H9 (cell line): ENCODE data around the gene CA11. TPM values are rescaled to one million over a fixed set of nuclear protein-coding genes. Genes with fewer than 3 reads are reported as not detected.

Source experiments
- DNase-seq: peaks from one replicate; pipeline ENCODE4 v3.0.0-alpha.2; 2017
- H2AFZ ChIP-seq: one replicate; pipeline ENCODE4 v1.6.1; 2013; ENCODE audit warnings: mild to moderate bottlenecking, low read length, control low read depth, moderate library complexity
- H2AK5ac ChIP-seq: 2 replicates; pipeline ENCODE4 v1.6.1; 2013; ENCODE audit warnings: low read length, control low read depth, mixed read lengths; ENCODE audit not compliant: insufficient read length
- H2BK120ac ChIP-seq: one replicate; pipeline ENCODE4 v1.6.1; 2013; ENCODE audit warnings: low read depth, mild to moderate bottlenecking, low read length, control low read depth, inconsistent platforms; ENCODE audit not compliant: poor library complexity, severe bottlenecking
- H2BK12ac ChIP-seq: 2 replicates; pipeline ENCODE4 v1.6.1; 2013; ENCODE audit warnings: low read length, control low read depth, mixed read lengths, low read depth; ENCODE audit not compliant: insufficient read length
- H2BK15ac ChIP-seq: 2 replicates; pipeline ENCODE4 v1.6.1; 2013; ENCODE audit warnings: low read depth, low read length, control low read depth
- H2BK20ac ChIP-seq: one replicate; pipeline ENCODE4 v1.6.1; 2013; ENCODE audit warnings: low read depth, mild to moderate bottlenecking, low read length, control low read depth, inconsistent platforms; ENCODE audit not compliant: poor library complexity, severe bottlenecking
- H2BK5ac ChIP-seq: 2 replicates; pipeline ENCODE4 v1.6.1; 2013; ENCODE audit warnings: low read length, control low read depth, mixed read lengths; ENCODE audit not compliant: insufficient read length
- H3K14ac ChIP-seq: 2 replicates; pipeline ENCODE4 v1.6.1; 2013; ENCODE audit warnings: low read length, control low read depth; ENCODE audit not compliant: insufficient read depth
- H3K18ac ChIP-seq: 2 replicates; pipeline ENCODE4 v1.6.1; 2013; ENCODE audit warnings: low read depth, mild to moderate bottlenecking, mixed read lengths, low read length, control low read depth; ENCODE audit not compliant: insufficient read length
- H3K23ac ChIP-seq: 2 replicates; pipeline ENCODE4 v1.6.1; 2013; ENCODE audit warnings: low read length, control low read depth, mixed read lengths, low read depth; ENCODE audit not compliant: insufficient read length
- H3K23me2 ChIP-seq: 2 replicates; pipeline ENCODE4 v1.6.1; 2013; ENCODE audit warnings: low read depth, mild to moderate bottlenecking, mixed read lengths, low read length, control low read depth; ENCODE audit not compliant: insufficient read length, poor library complexity, severe bottlenecking
- H3K27ac ChIP-seq: 2 replicates; pipeline ENCODE4 v1.5.1; 2013; ENCODE audit warnings: low read length, control low read depth, mixed read lengths, low read depth; ENCODE audit not compliant: insufficient read length
- H3K27me3 ChIP-seq: 2 replicates; pipeline ENCODE4 v1.6.1; 2013; ENCODE audit warnings: low read length, control low read depth, inconsistent platforms; ENCODE audit not compliant: insufficient read depth
- H3K4ac ChIP-seq: 2 replicates; pipeline ENCODE4 v1.6.1; 2013; ENCODE audit warnings: low read depth, mild to moderate bottlenecking, control low read depth, inconsistent platforms, low read length, moderate library complexity
- H3K4me1 ChIP-seq: 2 replicates; pipeline ENCODE4 v1.6.1; 2013; ENCODE audit warnings: low read length, control low read depth, inconsistent platforms; ENCODE audit not compliant: insufficient read depth
- H3K4me2 ChIP-seq: 2 replicates; pipeline ENCODE4 v1.6.1; 2013; ENCODE audit warnings: low read length, control low read depth, mixed read lengths; ENCODE audit not compliant: insufficient read length, insufficient read depth
- H3K56ac ChIP-seq: 2 replicates; pipeline ENCODE4 v1.6.1; 2013; ENCODE audit warnings: low read depth, mild to moderate bottlenecking, mixed read lengths, low read length, control low read depth; ENCODE audit not compliant: insufficient read length
- H3K79me1 ChIP-seq: 2 replicates; pipeline ENCODE4 v1.6.1; 2013; ENCODE audit warnings: low read depth, mild to moderate bottlenecking, moderate library complexity, low read length, control low read depth, inconsistent platforms; ENCODE audit not compliant: insufficient read depth, poor library complexity, severe bottlenecking
- H3K79me2 ChIP-seq: 2 replicates; pipeline ENCODE4 v1.6.1; 2013; ENCODE audit warnings: low read length, control low read depth, inconsistent platforms; ENCODE audit not compliant: insufficient read depth
- H3K9ac ChIP-seq: 2 replicates; pipeline ENCODE4 v1.6.1; 2013; ENCODE audit warnings: low read length, control low read depth, mixed read lengths; ENCODE audit not compliant: insufficient read length; ENCODE audit errors: extremely low read depth
- H3K9me3 ChIP-seq: one replicate; pipeline ENCODE4 v1.6.1; 2013; ENCODE audit warnings: low read depth, low read length, inconsistent platforms; ENCODE audit not compliant: control insufficient read depth
- H3T11ph ChIP-seq: one replicate; pipeline ENCODE4 v1.6.1; 2013; ENCODE audit warnings: mild to moderate bottlenecking, low read length, control low read depth, inconsistent platforms
- H4K20me1 ChIP-seq: one replicate; pipeline ENCODE4 v1.6.1; 2013; ENCODE audit not compliant: control insufficient read depth, insufficient read length, insufficient read depth
- H4K5ac ChIP-seq: 2 replicates; pipeline ENCODE4 v1.6.1; 2013; ENCODE audit warnings: low read depth, mild to moderate bottlenecking, mixed read lengths, low read length, control low read depth; ENCODE audit not compliant: insufficient read length
- H4K8ac ChIP-seq: replicated peaks from 2 replicates; pipeline ENCODE4 v1.6.1; 2013; ENCODE audit warnings: low read length, control low read depth, mixed read lengths, low read depth; ENCODE audit not compliant: insufficient read length
- H4K91ac ChIP-seq: 2 replicates; pipeline ENCODE4 v1.6.1; 2013; ENCODE audit warnings: low read depth, mild to moderate bottlenecking, moderate library complexity, mixed read lengths, low read length, control low read depth; ENCODE audit not compliant: insufficient read length
- H3K27ac Mint-ChIP-seq, 3 experiments: 2 replicates in 2 of 3; 3 replicates in 1 of 3; pipeline ENCODE4 v1.8.0; 2020 to 2021; ENCODE audit warnings: mixed read lengths in 3 of 3, mild to moderate bottlenecking in 1 of 3, moderate library complexity in 1 of 3
- H3K27me3 Mint-ChIP-seq: 2 replicates; pipeline ENCODE4 v1.8.0; 2021; ENCODE audit warnings: low read depth, mild to moderate bottlenecking, moderate library complexity, mixed read lengths
- H3K36me3 Mint-ChIP-seq, 3 experiments: 2 replicates in 2 of 3; 3 replicates in 1 of 3; pipeline ENCODE4 v1.8.0; 2020 to 2021; ENCODE audit warnings: low read depth in 3 of 3, mixed read lengths in 3 of 3; ENCODE audit not compliant: insufficient read depth in 1 of 3
- H3K4me1 Mint-ChIP-seq, 2 experiments: 2 replicates each; pipeline ENCODE4 v1.8.0; 2020; ENCODE audit warnings: mixed read lengths in 2 of 2
- H3K4me3 Mint-ChIP-seq, 2 experiments: 2 replicates in 1 of 2; 3 replicates in 1 of 2; pipeline ENCODE4 v1.8.0; 2020 to 2021; ENCODE audit warnings: mild to moderate bottlenecking in 2 of 2, mixed read lengths in 2 of 2, moderate library complexity in 1 of 2
- H3K9me3 Mint-ChIP-seq, 2 experiments: 2 replicates in 1 of 2; 3 replicates in 1 of 2; pipeline ENCODE4 v1.8.0; 2020; ENCODE audit warnings: mild to moderate bottlenecking in 2 of 2, mixed read lengths in 2 of 2, moderate library complexity in 1 of 2
- WGBS: extraction: QIAGEN DNeasy Blood & Tissue Kit; methylation state at CpG from one replicate; pipeline ENCODE4 v1.1.7; 2013; ENCODE audit warnings: missing lambda C conversion rate, low lambda C conversion rate, mixed read lengths; ENCODE audit not compliant: insufficient read length; ENCODE audit errors: extremely low coverage; 5-methylcytosine and 5-hydroxymethylcytosine counted together
- total RNA-seq: library from RNA; stranded (reverse); gene quantifications from 2 replicates; pipeline ENCODE4 v1.2.1, GENCODE V29; 2021
- TF ChIP-seq, protein P1 (sequence below): fragments of 200-600 bp; sonication (generic); conservative IDR thresholded peaks from 3 replicates; pipeline ENCODE4 v1.8.0; 2021; ENCODE audit warnings: antibody characterized with exemption, mild to moderate bottlenecking

The CA11 gene
- total RNA-seq, 1 experiment from 2014 or later: 107 TPM

GRCh38 chr19:48603850-48604249, 42.1 kb downstream of the CA11 start:
- Histone ChIP-seq H4K91ac (no peak overlapping the region), H3K9me3 (no peaks in the 10 kb centered on the region), H4K8ac (no peak overlapping the region), H3K79me2 (no peaks in the 10 kb centered on the region), H2BK5ac (no peak overlapping the region), H2BK15ac (no peak overlapping the region), H3K18ac (no peak overlapping the region), H3K56ac (no peak overlapping the region), H2BK120ac (no peak overlapping the region), H3K27ac (no peak overlapping the region), H4K5ac (no peak overlapping the region), H3K27me3 (no peaks in the 10 kb centered on the region), H3K4ac (no peak overlapping the region), H2BK12ac (no peak overlapping the region), H2AFZ (no peak overlapping the region), H3T11ph (no peak overlapping the region), H3K23ac (no peak overlapping the region), H2BK20ac (no peak overlapping the region), H3K79me1 (no peaks in the 10 kb centered on the region), H3K23me2 (no peaks in the 10 kb centered on the region), H3K14ac (no peak overlapping the region), H3K4me2 (no peak overlapping the region), H2AK5ac (no peak overlapping the region), H3K4me1 (no peaks in the 10 kb centered on the region), H3K9ac (no peak overlapping the region), H4K20me1 (no peaks in the 10 kb centered on the region)
- peaks cover 0 to 2% (median 0%) of the 10 kb centered on the region in 3 experiments; a peak in 1 of 7 replicates for H3K36me3 Mint-ChIP-seq
- DNase-seq: no peak
- H3K9me3 Mint-ChIP-seq: no peaks in the 10 kb centered on the region
- no peaks in the 10 kb centered on the region for H3K27me3 Mint-ChIP-seq
- TF ChIP-seq, protein P1, sequence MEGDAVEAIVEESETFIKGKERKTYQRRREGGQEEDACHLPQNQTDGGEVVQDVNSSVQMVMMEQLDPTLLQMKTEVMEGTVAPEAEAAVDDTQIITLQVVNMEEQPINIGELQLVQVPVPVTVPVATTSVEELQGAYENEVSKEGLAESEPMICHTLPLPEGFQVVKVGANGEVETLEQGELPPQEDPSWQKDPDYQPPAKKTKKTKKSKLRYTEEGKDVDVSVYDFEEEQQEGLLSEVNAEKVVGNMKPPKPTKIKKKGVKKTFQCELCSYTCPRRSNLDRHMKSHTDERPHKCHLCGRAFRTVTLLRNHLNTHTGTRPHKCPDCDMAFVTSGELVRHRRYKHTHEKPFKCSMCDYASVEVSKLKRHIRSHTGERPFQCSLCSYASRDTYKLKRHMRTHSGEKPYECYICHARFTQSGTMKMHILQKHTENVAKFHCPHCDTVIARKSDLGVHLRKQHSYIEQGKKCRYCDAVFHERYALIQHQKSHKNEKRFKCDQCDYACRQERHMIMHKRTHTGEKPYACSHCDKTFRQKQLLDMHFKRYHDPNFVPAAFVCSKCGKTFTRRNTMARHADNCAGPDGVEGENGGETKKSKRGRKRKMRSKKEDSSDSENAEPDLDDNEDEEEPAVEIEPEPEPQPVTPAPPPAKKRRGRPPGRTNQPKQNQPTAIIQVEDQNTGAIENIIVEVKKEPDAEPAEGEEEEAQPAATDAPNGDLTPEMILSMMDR: no peak
- H3K27ac Mint-ChIP-seq: no peak overlapping the region; a peak in 1 of 7 replicates
- H3K4me1 Mint-ChIP-seq: peaks cover 0 to 6% of the 10 kb centered on the region in 2 experiments; a peak in 1 of 4 replicates
- WGBS: no CpG with 5 or more reads among the region's 9 CpGs
- H3K4me3 Mint-ChIP-seq: no peak overlapping the region
